Subcutaneous abdominal adipose tissue (tissue), 5 donors: ENCODE data around the gene BMP3.

ENCODE experiments used
- H3K27ac ChIP-seq: one replicate; pipeline ENCODE4 v1.7.0; 2013; ENCODE audit warnings: low read depth, mild to moderate bottlenecking, inconsistent platforms, low read length, moderate library complexity
- H3K27me3 ChIP-seq, 5 donors: one replicate each; pipeline ENCODE4 v1.7.0; 2013; ENCODE audit warnings: low read length in 5 of 5, inconsistent platforms in 1 of 5; ENCODE audit not compliant: control insufficient read depth in 5 of 5, insufficient read depth in 4 of 5
- H3K36me3 ChIP-seq, 5 donors: one replicate each; pipeline ENCODE4 v1.7.0; 2013; ENCODE audit warnings: low read length in 5 of 5; ENCODE audit not compliant: control insufficient read depth in 5 of 5, insufficient read depth in 5 of 5
- H3K4me1 ChIP-seq, 5 donors: one replicate each; pipeline ENCODE4 v1.7.0; 2013; ENCODE audit warnings: low read length in 5 of 5, mild to moderate bottlenecking in 3 of 5, moderate library complexity in 1 of 5; ENCODE audit not compliant: control insufficient read depth in 5 of 5, insufficient read depth in 5 of 5
- H3K4me3 ChIP-seq, 5 donors: one replicate each; pipeline ENCODE4 v1.7.0; 2013; ENCODE audit warnings: low read length in 5 of 5, low read depth in 1 of 5
- H3K9ac ChIP-seq, 5 donors: one replicate each; pipeline ENCODE4 v1.7.0; 2013; ENCODE audit warnings: low read length in 5 of 5, mild to moderate bottlenecking in 4 of 5, moderate library complexity in 3 of 5
- H3K9me3 ChIP-seq, 5 donors: one replicate each; pipeline ENCODE4 v1.7.0; 2013; ENCODE audit warnings: low read length in 5 of 5; ENCODE audit not compliant: control insufficient read depth in 5 of 5
- donor health status: healthy.
- donor health status: healthy.
- donor health status: healthy.
- donor health status: healthy.
- donor health status: healthy.

BMP3 gene

DNA sequence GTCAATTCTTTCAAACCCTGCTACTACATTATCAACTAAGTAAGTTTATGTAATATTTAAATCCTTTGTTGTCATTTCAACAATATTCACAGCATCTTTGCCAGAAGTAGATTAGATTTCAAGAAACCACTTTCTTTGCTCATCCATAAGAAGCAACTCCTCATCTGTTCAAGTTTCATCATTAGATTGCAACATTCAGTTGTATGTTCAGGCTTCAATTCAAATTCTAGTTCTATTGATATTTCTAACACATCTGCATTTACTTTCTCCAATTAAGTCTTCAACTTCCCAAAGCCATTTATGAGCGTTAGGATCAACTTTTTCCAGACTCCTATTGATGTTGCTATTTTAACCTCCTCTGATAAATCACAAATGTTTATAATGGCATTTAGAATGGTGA is 66.1 kb downstream of the BMP3 start:
- Histone ChIP-seq H3K36me3 (no peaks in the 10 kb centered on the region), H3K27ac (no peak overlapping the region), H3K27me3 (no peaks in the 10 kb centered on the region), H3K9ac (no peak overlapping the region), H3K4me3 (no peak overlapping the region), H3K4me1 (no peaks in the 10 kb centered on the region), H3K9me3 (no peaks in the 10 kb centered on the region)

DNA sequence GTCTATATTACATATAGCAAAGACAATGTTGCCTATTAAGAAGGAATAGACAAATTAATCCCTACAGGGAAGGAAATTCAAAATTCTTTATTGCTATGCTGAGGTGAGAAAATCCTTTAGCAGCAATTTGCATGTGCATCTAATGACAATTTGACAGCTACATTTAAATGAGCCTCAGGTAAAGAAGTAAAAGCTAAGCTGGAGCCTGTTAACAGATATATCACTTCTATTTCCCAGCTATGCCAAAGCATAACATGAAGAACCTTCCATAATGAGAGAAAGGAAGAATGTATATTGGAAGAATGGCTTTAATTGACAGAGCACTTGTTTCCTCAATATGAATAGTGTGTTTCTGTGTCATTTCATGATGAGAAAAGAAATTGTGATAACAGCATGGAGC is 71.6 kb downstream of the BMP3 start:
- Histone ChIP-seq H3K9me3 (no peaks in the 10 kb centered on the region), H3K27me3 (no peaks in the 10 kb centered on the region), H3K36me3 (no peaks in the 10 kb centered on the region), H3K9ac (no peak overlapping the region), H3K4me1 (no peaks in the 10 kb centered on the region), H3K27ac (no peak overlapping the region), H3K4me3 (no peak overlapping the region)

DNA sequence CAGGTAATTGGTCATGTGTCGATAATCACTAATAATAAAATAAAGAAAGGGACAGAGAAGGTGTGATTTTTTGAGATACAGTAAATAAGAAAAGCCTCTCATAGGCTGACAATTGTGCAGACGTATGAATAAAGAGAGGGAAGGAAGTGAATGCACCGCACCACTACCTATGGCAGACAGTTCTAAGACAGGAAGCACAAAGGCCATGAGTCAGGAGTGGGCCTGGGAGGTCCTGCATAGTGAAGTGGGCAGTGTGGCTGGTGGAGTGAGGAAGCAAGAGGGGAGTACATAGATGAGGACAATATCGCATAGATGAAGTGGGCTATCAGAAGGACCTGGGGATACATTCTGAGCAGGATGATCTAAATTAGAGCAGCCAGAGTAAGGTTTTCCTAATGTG is 75.6 kb downstream of the BMP3 start:
- no peaks in the 10 kb centered on the region for H3K9me3 ChIP-seq
- H3K36me3 ChIP-seq, result no peaks in the 10 kb centered on the region
- no peak overlapping the region for H3K4me3 ChIP-seq
- H3K27ac ChIP-seq, result no peak overlapping the region
- no peak overlapping the region for H3K9ac ChIP-seq
- no peaks in the 10 kb centered on the region for H3K27me3 ChIP-seq
- H3K4me1 ChIP-seq, result no peaks in the 10 kb centered on the region
